ENCODE measurements around the gene INHBB. TPM values are rescaled to one million over a fixed set of nuclear protein-coding genes. Genes with fewer than 3 reads are reported as not detected.

The INHBB gene
- polyA plus RNA-seq, 3 donors: 0.08 TPM; not detected in 2

GRCh38 chr2:120344214-120344975 lies 1.5 kb upstream of the INHBB start:
- Histone ChIP-seq H3K27me3 (ENCODE audit: control insufficient read depth in 2 of 2, insufficient read depth in 2 of 2, low read length in 2 of 2) (peaks cover 43 to 70% of the 10 kb centered on the region in 2 donors), H3K9me3 (replicated peaks in 1 of 2; ENCODE audit: control insufficient read depth in 1 of 2, insufficient read depth in 1 of 2, low read length in 2 of 2) (peaks cover 0 to 31% of the 10 kb centered on the region in 2 donors), H3K79me2 (ENCODE audit: insufficient read depth, low read length) (no peaks in the 10 kb centered on the region), H3K4me3 (replicated peaks in 1 of 3; ENCODE audit: low read depth in 2 of 3, low read length in 3 of 3) (peak overlapping the region in 1 of 3 experiments; percentile 71), H2AFZ (ENCODE audit: insufficient read depth, low read depth, low read length, poor library complexity, severe bottlenecking) (peak overlapping the region; percentile 70), H3K9ac (ENCODE audit: insufficient read depth, low read length, poor library complexity, severe bottlenecking) (peak overlapping the region; percentile 43), H4K20me1 (ENCODE audit: insufficient read depth, low read length) (no peaks in the 10 kb centered on the region), H3K4me1 (ENCODE audit: control insufficient read depth in 1 of 2, insufficient read depth in 2 of 2, low read length in 2 of 2) (peaks cover 38 to 49% of the 10 kb centered on the region in 2 donors), H3K36me3 (replicated peaks in 1 of 2; ENCODE audit: control insufficient read depth in 1 of 2, insufficient read depth in 2 of 2, low read length in 2 of 2) (no peaks in the 10 kb centered on the region), H3K4me2 (replicated peaks; ENCODE audit: extremely low read depth, low read length, poor library complexity, severe bottlenecking) (peak overlapping the region; percentile 81), H3K27ac (ENCODE audit: low read depth in 1 of 2, low read length in 2 of 2) (no peak overlapping the region)
- 4% methylated on average over 58 of the region's 75 CpGs for WGBS (ENCODE audit: insufficient coverage)
- Mint-ChIP-seq H3K27ac (no peak overlapping the region), H3K4me1 (peaks cover 30% of the 10 kb centered on the region), H3K36me3 (peaks cover 9% of the 10 kb centered on the region in 2 donors), H3K4me3 (peak overlapping the region; percentile 46 to 60), H3K27me3 (ENCODE audit: low read depth in 3 of 3) (peaks cover 53 to 71% (median 67%) of the 10 kb centered on the region in 3 donors), H3K9me3 (peaks cover 0 to 31% (median 8%) of the 10 kb centered on the region in 7 donors)
- TF ChIP-seq CTCF (IDR thresholded peaks at IDR 0.05): no peak
- intact Hi-C loops (cut with micrococcal nuclease): loop anchor here (10.0 kb wide), 2 partner anchors 330 to 340 kb away; no protein-coding TSS in a partner anchor
- no peak for DNase-seq

GRCh38 chr2:120344976-120345581 lies 857 bp upstream of the INHBB start:
- under 1% methylated on average over 83 of the region's 90 CpGs for WGBS (ENCODE audit: insufficient coverage)
- Mint-ChIP-seq H3K27ac (no peak overlapping the region), H3K4me3 (peak overlapping the region; percentile 60 to 65), H3K9me3 (peaks cover 0 to 31% (median 8%) of the 10 kb centered on the region in 7 donors), H3K27me3 (ENCODE audit: low read depth in 3 of 3) (peaks cover 59 to 78% (median 72%) of the 10 kb centered on the region in 3 donors), H3K36me3 (peaks cover 9% of the 10 kb centered on the region in 2 donors), H3K4me1 (peaks cover 27% of the 10 kb centered on the region)
- peak overlapping the region in 2 of 3 experiments; percentile 3 to 71 for H3K4me3 ChIP-seq (replicated peaks in 1 of 3; ENCODE audit: low read depth in 2 of 3, low read length in 3 of 3)
- H4K20me1 ChIP-seq (ENCODE audit: insufficient read depth, low read length): no peaks in the 10 kb centered on the region
- peaks cover 0 to 31% of the 10 kb centered on the region in 2 donors for H3K9me3 ChIP-seq (replicated peaks in 1 of 2; ENCODE audit: control insufficient read depth in 1 of 2, insufficient read depth in 1 of 2, low read length in 2 of 2)
- no peaks in the 10 kb centered on the region for H3K79me2 ChIP-seq (ENCODE audit: insufficient read depth, low read length)
- H3K27me3 ChIP-seq (ENCODE audit: control insufficient read depth in 2 of 2, insufficient read depth in 2 of 2, low read length in 2 of 2): peaks cover 43 to 77% of the 10 kb centered on the region in 2 donors
- H3K9ac ChIP-seq (ENCODE audit: insufficient read depth, low read length, poor library complexity, severe bottlenecking): peak overlapping the region; percentile 43
- no peaks in the 10 kb centered on the region for H3K36me3 ChIP-seq (replicated peaks in 1 of 2; ENCODE audit: control insufficient read depth in 1 of 2, insufficient read depth in 2 of 2, low read length in 2 of 2)
- DNase-seq: no peak
- peaks cover 35 to 47% of the 10 kb centered on the region in 2 donors for H3K4me1 ChIP-seq (ENCODE audit: control insufficient read depth in 1 of 2, insufficient read depth in 2 of 2, low read length in 2 of 2)
- H3K4me2 ChIP-seq (replicated peaks; ENCODE audit: extremely low read depth, low read length, poor library complexity, severe bottlenecking): peak overlapping the region; percentile 81
- no peak for TF ChIP-seq CTCF (IDR thresholded peaks at IDR 0.05)
- H3K27ac ChIP-seq (ENCODE audit: low read depth in 1 of 2, low read length in 2 of 2): no peak overlapping the region
- H2AFZ ChIP-seq (ENCODE audit: insufficient read depth, low read depth, low read length, poor library complexity, severe bottlenecking): peak overlapping the region; percentile 70
- intact Hi-C loops (cut with micrococcal nuclease): loop anchor here (10.0 kb wide), 2 partner anchors 330 to 340 kb away; no protein-coding TSS in a partner anchor

All from CD14-positive monocyte (primary cell).